ENCODE measurements around the gene ABCD2.
"Not testable (repeated sequence)": the region's sequence is repeated elsewhere in the genome, so short reads cannot be mapped to it uniquely, and the experiment has no call there.

Gene ABCD2

GRCh38 chr12:39619660-39620433 lies at the start of gene ABCD2:
ABCD2 (minus strand) TSS chr12:39619803; CDS start chr12:39619615, 188 bp downstream.
- DNase-seq (ENCODE audit: low read depth in 2 of 2) = peak; percentile 24 to 39

- DNase-seq (ENCODE audit: low read depth in 2 of 2) = no peak
These were observed 40.5 kb upstream of the ABCD2 start for GRCh38 chr12:39660101-39660500.

GRCh38 chr12:39647383-39647782 lies 27.8 kb upstream of the ABCD2 start:
- DNase-seq (ENCODE audit: low read depth in 2 of 2) = no peak

GRCh38 chr12:39646963-39647362 lies 27.4 kb upstream of the ABCD2 start:
- DNase-seq (ENCODE audit: low read depth in 2 of 2) = no peak

GRCh38 chr12:39643052-39643451 lies 23.4 kb upstream of the ABCD2 start:
- no peak for DNase-seq (ENCODE audit: low read depth in 2 of 2)

GRCh38 chr12:39638840-39639239 lies 19.2 kb upstream of the ABCD2 start:
- no peak for DNase-seq (ENCODE audit: low read depth in 2 of 2)

- DNase-seq (ENCODE audit: low read depth in 2 of 2) = no peak
These were observed 18.6 kb upstream of the ABCD2 start for GRCh38 chr12:39638178-39638577.

GRCh38 chr12:39632670-39633069 lies 13.1 kb upstream of the ABCD2 start:
- no peak for DNase-seq (ENCODE audit: low read depth in 2 of 2)

GRCh38 chr12:39628836-39629235 lies 9.2 kb upstream of the ABCD2 start:
- DNase-seq (ENCODE audit: low read depth in 2 of 2) = no peak

- no peak for DNase-seq (ENCODE audit: low read depth in 2 of 2)
These were observed 8.3 kb upstream of the ABCD2 start for GRCh38 chr12:39627914-39628313.

GRCh38 chr12:39626033-39626814 lies 6.6 kb upstream of the ABCD2 start:
- DNase-seq (ENCODE audit: low read depth in 2 of 2) = no peak

- DNase-seq (ENCODE audit: low read depth in 2 of 2) = no peak
These were observed 4.3 kb upstream of the ABCD2 start for GRCh38 chr12:39623919-39624318.

GRCh38 chr12:39623160-39623559 lies 3.6 kb upstream of the ABCD2 start:
- DNase-seq (ENCODE audit: low read depth in 2 of 2) = not testable (repeated sequence)

GRCh38 chr12:39622306-39622705 lies 2.7 kb upstream of the ABCD2 start:
- DNase-seq (ENCODE audit: low read depth in 2 of 2) = no peak

- no peak for DNase-seq (ENCODE audit: low read depth in 2 of 2)
These were observed 2.1 kb upstream of the ABCD2 start for GRCh38 chr12:39621670-39622069.

- DNase-seq (ENCODE audit: low read depth in 2 of 2) = peak in 1 of 2 donors; percentile 33
These were observed 1.4 kb upstream of the ABCD2 start for GRCh38 chr12:39620659-39621658.

- no peak for DNase-seq (ENCODE audit: low read depth in 2 of 2)
These were observed 315 bp downstream of the ABCD2 start for GRCh38 chr12:39619316-39619659.

GRCh38 chr12:39618701-39619100 lies 902 bp downstream of the ABCD2 start:
- DNase-seq (ENCODE audit: low read depth in 2 of 2) = no peak

GRCh38 chr12:39617887-39618286 lies 1.7 kb downstream of the ABCD2 start:
- DNase-seq (ENCODE audit: low read depth in 2 of 2) = no peak

GRCh38 chr12:39616666-39617065 lies 2.9 kb downstream of the ABCD2 start:
- no peak for DNase-seq (ENCODE audit: low read depth in 2 of 2)

- no peak for DNase-seq (ENCODE audit: low read depth in 2 of 2)
These were observed 3.4 kb downstream of the ABCD2 start for GRCh38 chr12:39616251-39616650.

GRCh38 chr12:39613525-39613924 lies 6.1 kb downstream of the ABCD2 start:
- DNase-seq (ENCODE audit: low read depth in 2 of 2) = no peak
